Glomerular visceral epithelial cell (primary cell): ENCODE data around the gene MT1H.
"Not testable (repeated sequence)": the region's sequence is repeated elsewhere in the genome, so short reads cannot be mapped to it uniquely, and the experiment has no call there.

Experiments used
- DNase-seq: peaks from one replicate; pipeline ENCODE4 v3.0.0-alpha.2; 2016; ENCODE audit errors: extremely low spot score

The MT1H gene

DNA sequence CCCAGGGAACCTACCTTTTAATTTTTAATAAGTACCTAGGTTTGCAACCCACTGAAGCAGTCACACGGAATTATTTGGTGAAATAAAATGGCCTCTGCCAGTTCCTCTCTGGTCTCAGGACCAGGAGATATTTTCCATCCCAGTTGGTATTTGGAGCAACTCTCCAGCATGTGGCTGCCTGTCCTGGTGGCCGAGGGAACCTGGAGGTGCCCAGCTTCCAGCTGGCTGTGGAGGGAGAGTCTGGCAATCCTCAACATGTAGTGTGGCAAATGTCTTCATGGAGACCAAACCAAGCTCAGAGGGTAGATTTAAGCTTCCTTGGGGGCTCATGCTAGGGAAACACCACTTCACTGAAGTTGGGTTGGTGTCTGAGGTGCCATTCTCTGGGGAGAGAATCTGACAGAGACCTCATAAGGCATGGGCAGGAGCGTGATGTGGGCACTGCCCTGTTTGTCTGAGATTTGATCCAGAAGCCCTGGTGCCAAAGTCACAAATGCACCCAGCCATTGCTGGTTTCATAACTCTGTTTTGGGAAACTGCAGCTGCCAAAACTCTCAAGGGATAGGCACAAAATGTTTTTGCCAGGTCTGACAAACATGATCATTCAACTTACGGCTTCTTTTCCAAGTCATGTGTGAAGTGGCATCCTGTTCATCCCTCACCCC is 15.4 kb downstream of the MT1H start:
- no peak for DNase-seq

DNA sequence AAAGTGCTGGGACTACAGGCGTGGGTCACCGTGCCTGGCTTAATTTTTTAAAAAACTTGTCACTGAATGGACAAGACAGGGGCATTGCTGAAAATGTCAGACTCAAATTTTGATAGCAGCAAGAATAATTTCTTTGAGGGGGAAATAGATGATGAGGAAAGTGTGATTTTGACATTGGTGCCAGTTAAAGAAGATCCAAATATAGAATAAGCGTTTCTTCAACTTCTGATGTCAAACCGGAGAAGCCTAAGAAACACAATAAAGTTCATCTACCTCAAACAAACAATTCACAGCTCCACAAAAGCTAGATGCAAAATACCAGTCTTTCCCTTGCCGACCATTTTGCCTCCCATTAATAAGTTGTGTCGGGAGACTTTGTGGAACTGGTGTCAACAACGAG is 17.1 kb downstream of the MT1H start:
- no peak for DNase-seq

DNA sequence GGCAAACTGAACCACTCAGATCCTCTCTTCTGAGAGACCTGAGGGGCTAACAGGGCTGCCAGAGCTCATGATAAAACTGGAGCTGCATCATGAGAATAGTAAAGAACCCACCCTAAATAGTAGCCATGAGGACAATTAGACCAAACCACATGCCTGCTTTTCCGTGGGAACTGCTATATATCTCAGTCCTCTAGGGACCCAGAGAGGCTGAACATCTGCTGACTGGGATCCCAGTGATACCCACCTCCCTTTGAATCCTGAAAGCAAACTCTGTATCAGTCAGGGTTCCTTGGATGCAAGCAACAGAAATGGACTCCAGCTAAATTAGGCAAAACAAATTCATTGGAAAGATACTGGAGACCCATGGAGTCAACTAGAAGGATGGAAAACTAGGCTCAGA is 19.1 kb downstream of the MT1H start:
- DNase-seq: no peak

DNA sequence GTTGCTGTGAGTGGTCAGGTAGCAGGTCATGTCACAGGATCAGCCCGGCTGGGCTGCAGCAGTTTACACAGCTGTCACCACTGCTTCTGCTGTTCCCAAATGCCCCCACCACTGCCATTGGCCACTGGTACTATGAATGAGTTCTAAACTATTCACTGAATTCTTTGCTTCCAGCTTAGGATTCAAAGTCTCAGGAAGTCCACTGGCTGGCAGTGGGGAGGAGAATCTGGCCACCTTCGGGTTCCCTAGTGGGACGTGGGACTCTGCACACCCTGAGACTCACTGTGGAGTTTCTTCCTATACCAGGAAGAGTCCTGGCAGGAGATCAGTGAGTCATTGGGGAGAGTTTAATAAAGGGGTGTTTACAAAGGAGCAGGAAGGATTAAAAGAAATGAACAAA is 19.6 kb downstream of the MT1H start:
- DNase-seq: no peak

DNA sequence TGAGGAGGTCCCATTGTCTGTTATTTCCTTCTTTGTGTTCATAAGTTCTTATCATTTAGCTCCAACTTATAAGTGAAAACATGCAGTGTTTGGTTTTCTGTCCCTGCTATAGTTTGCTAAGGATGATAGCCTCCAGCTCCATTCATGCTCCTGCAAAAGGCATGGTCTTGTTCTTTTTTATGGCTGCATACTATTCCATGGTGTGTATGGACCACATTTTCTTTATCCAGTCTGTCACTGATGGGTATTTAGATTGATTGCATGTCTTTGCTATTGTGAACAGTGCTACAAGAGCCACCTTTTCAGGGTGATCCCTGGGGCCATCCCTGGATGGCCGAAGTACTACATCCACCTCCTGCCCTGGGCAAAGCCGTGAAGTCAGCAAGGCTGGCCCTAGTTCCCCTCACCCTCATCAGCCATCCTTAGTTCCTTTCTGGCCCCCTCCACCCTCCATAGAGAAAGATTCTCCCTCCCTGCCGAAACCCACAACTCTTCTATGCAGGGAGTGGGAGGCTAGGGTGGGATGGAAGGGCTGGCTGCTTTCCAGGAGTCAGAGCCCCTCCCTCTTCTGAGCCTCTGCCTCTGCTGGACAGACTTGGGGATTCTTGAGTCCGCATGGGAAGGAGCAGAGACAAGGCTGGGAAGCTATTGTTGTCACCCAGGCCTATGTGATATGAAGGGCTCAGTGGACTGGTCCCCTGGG is 21.0 kb downstream of the MT1H start:
- no peak for DNase-seq

DNA sequence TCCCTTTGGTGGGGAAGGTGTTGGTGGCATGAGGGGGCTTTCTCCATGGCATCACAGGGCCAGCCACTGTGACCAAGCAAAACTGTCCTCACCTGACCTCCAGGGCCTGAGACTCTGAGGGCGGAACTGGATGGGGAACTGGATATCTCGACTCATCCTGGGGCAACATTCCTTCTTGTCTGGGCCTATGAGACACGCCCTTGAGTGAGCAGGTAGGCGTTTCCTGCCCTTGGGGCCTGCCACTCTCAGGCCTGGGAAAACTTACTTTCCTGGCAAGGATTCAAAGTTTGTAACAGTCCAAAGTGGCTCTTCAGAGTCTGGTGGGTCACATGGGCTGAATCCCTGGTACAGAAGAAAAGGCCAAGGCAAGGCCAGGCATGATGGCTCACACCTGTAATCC is 22.3 kb downstream of the MT1H start:
- peak; percentile 69 for DNase-seq

DNA sequence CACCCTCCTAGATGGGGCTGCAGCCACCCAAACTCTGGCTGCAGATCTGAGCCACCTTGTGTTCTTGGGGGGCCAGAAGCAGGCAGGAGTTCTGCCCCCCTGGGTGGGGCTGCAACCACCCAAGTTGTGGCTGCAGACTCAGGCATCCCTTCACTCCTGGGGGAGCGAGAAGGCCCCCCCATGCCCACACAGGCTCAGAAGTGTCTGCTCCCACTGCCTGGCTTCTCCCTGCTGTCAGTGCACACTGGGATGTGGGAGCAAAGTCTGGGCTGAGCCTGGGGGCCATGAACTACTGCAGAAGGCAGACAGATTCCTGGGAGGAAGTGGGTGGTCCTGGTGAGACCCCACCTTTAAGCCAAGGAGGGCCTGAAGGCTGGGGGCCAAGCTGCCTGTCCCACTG is 25.6 kb downstream of the MT1H start:
- no peak for DNase-seq

DNA sequence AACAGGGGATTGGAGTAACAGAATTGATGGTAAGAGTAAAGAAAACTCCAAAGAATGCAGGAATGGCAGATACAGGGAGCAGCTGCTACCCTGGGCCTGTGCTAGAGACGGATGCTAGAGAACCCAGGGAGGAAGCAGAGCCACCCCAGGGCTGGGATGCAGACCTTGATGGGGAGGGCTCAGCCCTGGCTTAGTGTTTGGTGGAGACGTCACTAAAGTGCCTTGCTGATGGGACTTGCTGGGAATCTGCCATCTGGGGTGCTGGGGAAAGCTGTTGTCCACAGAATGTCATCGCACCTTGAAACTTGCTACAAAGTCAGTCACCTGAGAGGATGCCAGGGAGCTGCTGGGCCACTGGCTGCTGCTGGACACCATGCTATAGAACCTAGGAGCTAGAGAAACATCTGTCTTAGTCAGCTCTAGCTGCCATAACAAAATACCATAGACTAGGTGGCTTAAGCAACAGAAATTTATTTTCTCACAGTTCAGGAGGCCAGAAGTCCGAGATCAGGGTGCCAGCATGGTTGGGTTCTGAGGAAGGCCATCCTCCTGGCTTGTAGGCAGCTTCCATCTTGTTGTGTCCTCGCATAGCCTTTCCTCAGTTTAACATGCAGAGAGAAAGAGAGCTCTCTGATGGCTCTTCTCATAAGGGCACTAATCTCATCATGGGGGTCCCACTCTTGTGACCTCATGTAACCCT is 28.0 kb downstream of the MT1H start:
- DNase-seq: no peak

DNA sequence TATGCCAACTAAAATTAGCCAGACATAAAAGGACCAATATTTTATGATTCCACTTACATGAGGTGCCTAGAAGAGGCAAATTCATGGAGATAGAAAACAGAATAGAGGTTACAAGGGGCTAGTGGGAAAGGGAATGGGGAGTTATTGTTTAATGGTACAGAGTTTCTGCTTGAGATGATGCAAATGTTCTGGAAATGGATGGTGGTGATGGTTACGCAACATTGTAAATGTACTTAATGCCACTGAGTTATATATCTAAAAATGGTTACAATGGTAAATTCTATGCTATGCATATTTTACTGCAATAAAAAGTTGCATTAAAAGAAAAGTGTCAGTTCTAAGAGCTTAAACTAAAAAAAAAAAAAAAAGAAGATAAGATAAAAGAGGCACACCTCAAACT is 30.6 kb downstream of the MT1H start:
- DNase-seq: no peak

DNA sequence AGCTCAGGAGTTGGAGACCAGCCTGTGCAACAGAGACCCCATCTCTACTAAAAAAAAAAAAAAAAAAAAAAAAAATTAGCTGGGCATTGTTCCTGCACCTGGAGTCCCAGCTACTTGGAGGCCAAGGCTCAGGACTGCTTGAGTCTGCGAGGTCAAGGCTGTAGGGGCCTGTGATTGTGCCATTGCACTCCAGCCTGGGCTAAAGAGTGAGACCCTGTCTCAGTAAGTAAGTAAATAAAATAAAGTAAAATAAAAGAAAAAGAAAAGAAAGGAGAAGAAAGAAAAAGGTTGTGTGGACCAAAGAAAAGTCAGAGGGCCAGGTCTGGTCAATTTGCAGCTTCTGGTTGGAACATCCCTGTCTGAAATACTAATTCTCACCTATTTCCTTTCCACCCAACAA is 31.0 kb downstream of the MT1H start:
- DNase-seq: no peak

DNA sequence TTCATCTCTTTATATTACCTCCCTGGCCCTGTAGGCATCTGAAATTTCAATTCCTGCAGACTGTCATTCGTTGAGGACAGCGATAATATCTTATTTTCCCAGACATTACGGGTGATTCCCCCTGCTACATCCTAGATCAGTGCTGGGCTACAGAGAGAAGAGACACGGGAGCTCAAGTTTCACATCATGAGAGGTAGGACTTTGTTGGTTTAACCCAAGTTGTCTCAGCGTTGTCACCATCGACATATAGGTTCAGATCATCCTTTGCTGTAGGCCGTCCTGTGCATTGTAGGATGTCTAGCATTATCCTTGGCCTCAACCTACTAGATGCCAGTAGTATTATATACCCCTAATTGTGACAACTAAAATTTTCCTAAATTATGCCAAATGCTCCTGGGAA is 31.9 kb downstream of the MT1H start:
- DNase-seq: no peak

DNA sequence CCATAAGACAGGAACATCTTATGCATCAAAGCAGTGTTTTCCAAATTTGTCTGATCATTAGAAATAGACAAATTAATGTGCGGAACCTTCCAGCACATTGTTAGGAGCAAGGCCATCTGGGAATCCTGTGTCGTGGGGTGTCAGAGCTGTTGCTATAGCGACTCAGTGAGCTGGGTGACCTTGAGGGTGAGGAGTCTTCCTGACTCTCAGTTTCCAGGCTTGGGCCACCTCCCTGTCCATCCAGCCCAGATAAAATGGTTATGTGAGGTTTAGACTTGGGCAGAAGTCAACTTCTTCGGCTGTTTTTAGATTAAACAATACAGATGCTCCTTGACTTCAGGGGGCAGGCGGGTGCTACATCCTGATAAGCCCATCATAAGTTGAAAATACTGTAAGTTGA is 33.2 kb downstream of the MT1H start:
- no peak for DNase-seq

DNA sequence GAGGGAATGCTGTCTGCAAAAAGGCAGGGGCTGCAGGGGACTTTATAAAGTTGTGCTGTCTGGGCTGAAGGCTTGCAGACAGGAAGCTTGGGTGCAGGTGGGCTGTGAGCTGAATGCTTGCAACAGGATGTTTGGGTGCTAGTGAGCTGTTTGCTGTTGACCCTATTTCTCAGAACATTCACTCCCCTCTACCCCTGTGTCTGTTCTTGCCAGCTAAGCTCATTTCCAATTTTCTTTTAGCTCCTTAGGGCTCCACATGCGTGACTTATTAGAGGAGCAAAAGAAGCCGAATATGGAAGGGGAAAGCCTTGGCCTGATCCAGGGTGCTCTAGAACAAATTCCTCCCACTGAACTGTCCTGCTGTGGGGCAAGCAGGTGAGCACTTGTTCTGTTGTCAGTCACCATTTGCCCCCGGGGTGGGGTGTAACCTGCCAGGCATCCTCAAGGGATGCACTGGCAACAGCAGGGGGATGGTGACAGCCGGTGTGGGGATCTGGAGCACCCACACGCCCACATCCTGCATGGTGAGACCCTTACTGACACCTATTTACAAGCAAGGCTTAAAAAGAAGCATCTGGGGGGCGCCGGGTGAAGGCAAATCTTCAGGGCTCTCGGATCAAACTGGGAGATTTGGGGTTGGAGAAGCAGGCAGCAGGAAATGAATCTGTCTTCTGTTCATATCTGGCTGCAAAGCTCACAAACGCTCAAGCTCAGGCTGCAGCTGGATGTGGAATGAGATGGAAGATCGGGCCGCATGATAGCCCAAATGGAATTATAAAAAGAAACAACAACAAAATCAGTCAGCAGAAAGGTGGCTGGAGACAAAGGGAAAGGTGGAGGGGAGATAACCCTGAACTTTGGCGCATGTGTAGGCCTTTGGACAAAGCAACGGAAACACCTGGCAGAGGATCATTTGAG is 39.2 kb downstream of the MT1H start:
- no peak for DNase-seq

DNA sequence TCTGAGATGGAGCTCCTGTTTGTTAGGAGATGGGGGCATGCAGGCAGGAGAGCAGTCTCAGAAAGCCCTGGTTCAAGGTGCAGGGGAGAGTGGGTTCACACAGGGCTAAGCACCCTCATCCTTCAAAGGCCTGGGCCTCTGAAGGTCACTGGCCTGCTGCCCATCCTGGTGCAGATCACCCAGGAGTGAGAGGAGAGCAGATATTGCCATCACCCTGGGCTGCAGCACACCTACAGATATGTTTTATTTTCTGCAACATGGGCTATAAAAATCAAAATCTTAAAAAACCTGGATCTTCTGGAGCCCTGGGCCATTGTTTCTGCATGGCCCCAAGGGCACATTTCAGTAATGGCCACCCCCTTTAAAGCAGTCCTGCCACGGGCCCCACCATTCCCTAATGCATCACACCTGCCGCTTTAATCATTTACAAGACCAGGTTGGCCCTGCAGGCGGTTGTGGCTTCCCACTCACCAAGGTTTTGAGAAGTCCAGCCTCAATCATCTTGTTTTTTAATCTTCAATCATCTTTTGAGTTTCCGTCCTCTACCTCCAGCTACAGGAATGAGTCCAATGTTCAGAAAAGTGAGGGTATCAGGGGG is 39.9 kb downstream of the MT1H start:
- DNase-seq: no peak

DNA sequence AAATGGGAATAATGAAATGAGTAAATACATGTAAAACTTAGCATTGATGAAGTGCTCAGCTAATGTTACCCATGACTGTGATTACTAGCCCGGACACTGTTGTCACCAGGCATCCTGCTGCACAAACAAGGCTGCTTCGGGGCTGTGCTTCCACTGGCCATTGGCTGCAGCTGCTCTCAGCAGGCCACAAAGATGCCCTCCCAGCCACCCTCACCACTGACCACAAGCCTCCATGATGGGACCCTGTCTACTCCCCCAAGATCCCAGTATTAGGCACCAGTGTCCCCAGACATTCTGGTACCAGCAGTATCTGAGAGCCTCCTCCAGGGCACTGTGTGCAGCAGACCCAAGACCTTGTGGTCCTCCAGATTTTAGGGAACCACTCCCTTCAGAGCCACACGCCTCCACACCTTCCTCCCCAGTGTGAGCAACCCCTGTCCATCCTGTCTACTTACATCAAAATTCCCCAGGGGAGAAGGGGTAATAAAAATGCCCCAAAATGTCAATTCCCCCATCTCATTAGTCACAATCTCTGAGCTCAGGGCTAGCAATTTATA is 40.6 kb downstream of the MT1H start:
- no peak for DNase-seq

DNA sequence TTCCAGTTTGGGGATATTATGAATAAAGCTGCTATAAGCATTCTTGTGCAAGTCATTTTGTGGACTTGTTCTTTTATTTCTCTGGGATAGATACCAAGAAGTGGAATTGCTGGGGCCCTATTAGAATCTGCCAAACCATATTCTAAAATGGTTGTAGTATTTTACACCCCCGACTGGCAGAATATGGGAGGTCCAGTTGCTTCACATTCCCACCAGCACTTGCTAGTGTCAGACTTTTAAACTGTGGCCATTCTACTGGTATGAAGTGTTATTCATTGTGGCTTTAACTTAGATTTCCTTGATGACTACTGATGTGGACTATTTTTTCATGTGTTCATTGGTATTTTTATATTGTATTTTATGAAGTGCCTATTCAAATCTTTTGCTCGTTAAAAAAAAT is 42.2 kb downstream of the MT1H start:
- DNase-seq: no peak

DNA sequence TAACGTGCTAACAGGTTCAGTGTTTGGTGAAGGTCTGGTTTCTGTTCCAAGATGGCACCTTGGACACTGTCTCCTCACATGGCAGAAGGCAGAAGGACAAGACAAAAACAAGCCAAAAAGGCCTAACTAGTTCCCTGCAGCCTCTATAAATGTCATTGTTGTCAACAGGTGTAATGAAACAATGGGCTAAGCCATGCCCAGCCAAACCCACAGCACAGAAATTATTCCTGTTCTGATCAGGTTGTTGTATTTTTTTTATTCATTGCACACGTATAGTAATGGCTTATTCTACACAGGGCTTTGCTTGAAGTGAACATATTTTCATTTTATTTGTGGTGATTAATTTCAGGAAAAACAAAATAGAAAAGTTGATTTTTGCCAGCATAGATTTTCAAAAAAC is 44.2 kb downstream of the MT1H start:
- DNase-seq: no peak

DNA sequence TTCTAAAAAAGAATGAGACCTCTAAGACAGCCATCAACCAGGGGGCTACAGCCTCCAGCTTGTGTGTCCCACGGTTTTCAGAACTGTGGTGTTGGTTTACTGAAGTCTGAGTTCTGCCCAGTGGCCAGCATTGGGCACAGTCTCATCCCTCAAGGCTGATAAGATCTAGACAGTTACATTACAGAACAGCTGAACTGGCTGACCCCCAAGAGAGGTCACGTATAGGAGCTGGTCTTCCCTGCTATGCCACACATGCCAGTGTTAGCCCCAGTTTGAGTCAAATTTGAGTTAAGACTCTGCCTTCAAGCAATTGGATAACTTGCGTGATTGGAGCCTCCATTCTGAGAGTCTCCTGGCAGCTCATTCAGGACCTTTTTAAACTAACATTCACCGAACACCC is 45.5 kb downstream of the MT1H start:
- DNase-seq: no peak

DNA sequence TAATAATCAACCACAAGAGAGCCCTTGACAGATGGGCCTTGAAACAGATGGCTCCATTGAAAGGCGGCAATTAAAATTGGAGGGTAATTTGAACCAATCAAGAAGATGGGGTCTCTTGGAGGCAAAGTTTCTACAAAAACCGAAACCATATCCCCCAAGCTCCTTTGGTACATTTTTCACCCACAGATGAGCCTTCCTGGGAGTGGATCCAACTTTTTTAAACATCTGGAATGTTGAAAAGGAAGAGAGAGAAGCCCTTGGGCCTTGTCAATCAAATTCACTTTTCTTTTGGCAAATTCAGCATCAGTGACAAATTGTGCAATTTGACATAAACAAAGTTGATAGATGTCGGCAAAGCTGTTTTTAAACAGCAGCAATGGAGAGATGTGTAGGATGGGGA is 47.1 kb downstream of the MT1H start:
- no peak for DNase-seq

DNA sequence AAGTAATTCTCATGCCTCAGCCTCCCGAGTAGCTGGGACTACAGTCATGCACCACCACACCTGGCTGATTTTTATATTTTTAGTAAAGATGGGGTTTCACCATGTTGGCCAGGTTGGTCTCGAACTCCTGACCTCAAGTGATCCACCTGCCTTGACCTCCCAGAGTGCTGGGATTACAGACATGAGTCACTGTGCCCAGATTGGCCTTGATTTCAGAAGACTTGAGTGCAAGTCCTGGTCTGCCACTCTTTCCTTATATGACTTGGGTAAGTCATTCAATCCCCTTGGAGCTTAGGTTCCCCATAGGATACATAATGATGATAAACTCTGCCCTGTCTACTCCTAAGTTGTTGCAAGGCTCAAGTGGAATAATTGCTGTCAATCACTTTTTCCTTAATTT is 47.9 kb downstream of the MT1H start:
- not testable (repeated sequence) for DNase-seq
